GM06990 (cell line): ENCODE data around the gene SHCBP1L.
A peak's percentile ranks its signal among the peaks of the same experiment; 100 is the strongest.

Experiments
- DNase-seq: peaks from one replicate; pipeline ENCODE4 v3.0.0-alpha.2; 2011; ENCODE audit not compliant: insufficient read length; ENCODE audit errors: extremely low read depth
- H3K27me3 ChIP-seq: replicated peaks from 2 replicates; pipeline ENCODE4 v1.6.0; 2011; ENCODE audit warnings: low read length; ENCODE audit not compliant: control insufficient read depth, insufficient read depth
- H3K36me3 ChIP-seq: 2 replicates; pipeline ENCODE4 v1.5.1; 2011; ENCODE audit warnings: low read length; ENCODE audit not compliant: control insufficient read depth, insufficient read depth
- H3K4me3 ChIP-seq: replicated peaks from 2 replicates; pipeline ENCODE4 v1.5.1; 2011; ENCODE audit warnings: low read depth, mild to moderate bottlenecking, control low read depth, low read length
- TF ChIP-seq, protein P1 (sequence below): IDR thresholded peaks from 2 replicates; pipeline ENCODE4 v1.5.1; 2011; ENCODE audit warnings: low read length, control low read depth, mild to moderate bottlenecking, inconsistent platforms; ENCODE audit not compliant: insufficient read depth, poor library complexity, severe bottlenecking

Gene SHCBP1L

DNA sequence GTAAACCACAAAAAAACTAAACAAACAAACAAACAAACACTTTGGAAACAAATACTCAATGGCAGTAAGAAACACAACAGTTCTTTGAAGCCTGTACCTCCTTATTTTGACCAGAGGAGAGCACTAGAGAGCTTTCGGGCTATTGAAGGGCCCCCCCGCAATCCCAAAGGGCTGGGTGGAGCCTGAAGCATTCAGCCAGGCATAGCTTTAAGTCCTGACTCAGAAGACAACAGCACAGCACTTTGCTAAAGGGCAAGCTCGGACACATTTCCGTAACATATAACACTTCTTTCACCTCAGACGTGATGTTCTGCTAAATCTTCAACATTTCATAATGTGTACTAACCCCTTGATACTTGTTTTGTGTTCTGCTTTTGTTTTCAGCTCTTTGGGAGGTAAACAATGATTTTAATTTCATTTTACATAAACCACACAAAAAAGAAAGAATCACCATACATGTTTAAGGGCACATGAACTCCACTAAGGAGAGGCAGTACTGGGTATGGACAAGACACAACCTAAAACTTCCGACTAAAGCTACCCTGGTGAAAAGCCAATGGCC is 9.7 kb upstream of the SHCBP1L start:
- peak; percentile 30 for DNase-seq
- Histone ChIP-seq H3K36me3 (no peaks in the 10 kb centered on the region), H3K4me3 (peak overlapping the region; percentile 44), H3K27me3 (no peaks in the 10 kb centered on the region)
- TF ChIP-seq, protein P1, sequence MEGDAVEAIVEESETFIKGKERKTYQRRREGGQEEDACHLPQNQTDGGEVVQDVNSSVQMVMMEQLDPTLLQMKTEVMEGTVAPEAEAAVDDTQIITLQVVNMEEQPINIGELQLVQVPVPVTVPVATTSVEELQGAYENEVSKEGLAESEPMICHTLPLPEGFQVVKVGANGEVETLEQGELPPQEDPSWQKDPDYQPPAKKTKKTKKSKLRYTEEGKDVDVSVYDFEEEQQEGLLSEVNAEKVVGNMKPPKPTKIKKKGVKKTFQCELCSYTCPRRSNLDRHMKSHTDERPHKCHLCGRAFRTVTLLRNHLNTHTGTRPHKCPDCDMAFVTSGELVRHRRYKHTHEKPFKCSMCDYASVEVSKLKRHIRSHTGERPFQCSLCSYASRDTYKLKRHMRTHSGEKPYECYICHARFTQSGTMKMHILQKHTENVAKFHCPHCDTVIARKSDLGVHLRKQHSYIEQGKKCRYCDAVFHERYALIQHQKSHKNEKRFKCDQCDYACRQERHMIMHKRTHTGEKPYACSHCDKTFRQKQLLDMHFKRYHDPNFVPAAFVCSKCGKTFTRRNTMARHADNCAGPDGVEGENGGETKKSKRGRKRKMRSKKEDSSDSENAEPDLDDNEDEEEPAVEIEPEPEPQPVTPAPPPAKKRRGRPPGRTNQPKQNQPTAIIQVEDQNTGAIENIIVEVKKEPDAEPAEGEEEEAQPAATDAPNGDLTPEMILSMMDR: peak; percentile 84

DNA sequence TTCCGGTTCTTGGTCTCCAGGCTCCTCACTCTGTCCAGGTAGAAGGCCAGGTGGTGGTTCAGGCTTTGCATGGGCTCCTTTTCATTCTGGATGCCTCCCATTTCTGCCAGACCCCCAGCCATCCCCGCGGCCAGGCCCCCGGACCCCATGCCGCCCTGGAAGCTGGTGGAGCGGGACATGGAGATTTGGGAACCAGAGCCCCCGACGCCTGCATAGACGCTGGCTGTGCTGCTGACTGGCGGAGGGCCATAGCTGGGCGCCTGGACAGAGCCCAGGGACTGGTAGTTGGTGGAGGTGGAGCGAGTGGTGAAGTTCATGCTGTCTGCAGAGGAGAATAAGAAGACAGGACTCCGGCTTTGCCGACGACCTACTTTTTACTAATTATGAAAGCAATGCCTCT is 7.1 kb upstream of the SHCBP1L start:
- TF ChIP-seq, protein P1: no peak
- no peak for DNase-seq
- H3K27me3 ChIP-seq: no peaks in the 10 kb centered on the region

DNA sequence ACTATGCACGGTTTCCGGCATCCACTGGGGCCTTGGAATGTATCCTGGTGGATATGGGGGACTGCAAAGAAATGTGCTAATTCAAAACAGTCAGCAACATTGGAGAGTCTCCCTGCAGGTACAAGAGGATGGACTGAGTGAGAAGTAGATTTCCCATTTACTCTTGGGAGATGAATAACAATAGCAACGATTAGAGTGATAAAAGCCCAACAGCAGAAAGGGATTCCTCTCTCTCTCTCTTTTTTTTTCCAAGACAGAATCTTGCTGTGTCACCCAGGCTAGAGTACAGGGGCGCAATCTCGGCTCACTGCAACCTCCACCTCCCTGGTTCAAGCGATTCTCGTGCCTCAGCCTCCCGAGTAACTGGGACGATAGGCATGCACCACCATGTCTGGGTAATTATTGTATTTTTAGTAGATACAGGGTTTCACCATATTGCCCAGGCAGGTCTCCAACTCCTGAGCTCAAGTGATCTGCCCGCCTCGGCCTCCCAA is 5.0 kb upstream of the SHCBP1L start:
- no peak for DNase-seq
- TF ChIP-seq, protein P1: no peak
- H3K36me3 ChIP-seq: no peaks in the 10 kb centered on the region
- no peak overlapping the region for H3K4me3 ChIP-seq
- H3K27me3 ChIP-seq: no peaks in the 10 kb centered on the region

More for the DNA sequence above, 7.1 kb upstream of the SHCBP1L start:
- Histone ChIP-seq H3K36me3 (no peaks in the 10 kb centered on the region), H3K4me3 (no peak overlapping the region)

DNA sequence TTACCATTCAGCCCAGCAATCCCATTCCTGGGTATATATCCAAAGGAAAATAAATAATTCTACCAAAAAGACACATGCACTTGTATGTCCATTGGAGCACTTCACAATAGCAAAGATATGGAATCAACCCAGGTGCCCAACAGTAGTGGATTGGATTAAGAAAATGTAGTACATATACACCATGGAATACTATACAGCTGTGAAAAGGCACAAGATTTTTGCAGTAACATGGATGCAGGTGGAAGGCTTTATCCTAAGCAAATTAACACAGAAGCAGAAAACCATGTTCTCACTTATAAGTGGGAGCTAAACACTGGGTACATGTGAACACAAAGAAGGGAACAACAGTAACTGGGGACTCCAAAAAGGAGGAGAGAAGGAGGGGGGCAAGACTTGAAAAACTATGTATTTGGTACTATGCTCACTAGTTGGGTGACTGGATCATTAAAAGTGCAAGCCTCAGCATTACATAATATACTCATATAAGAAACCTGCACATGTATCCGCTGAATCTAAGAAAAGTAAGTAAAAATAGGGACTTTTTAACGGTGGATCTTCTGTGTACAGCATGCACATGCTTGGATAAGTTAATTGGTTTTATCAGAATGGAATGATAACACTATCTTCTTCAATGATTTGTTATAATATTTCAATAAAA is 3.9 kb upstream of the SHCBP1L start:
- H3K4me3 ChIP-seq: no peak overlapping the region
- TF ChIP-seq, protein P1: no peak
- no peaks in the 10 kb centered on the region for H3K36me3 ChIP-seq
- no peak for DNase-seq
- no peaks in the 10 kb centered on the region for H3K27me3 ChIP-seq

DNA sequence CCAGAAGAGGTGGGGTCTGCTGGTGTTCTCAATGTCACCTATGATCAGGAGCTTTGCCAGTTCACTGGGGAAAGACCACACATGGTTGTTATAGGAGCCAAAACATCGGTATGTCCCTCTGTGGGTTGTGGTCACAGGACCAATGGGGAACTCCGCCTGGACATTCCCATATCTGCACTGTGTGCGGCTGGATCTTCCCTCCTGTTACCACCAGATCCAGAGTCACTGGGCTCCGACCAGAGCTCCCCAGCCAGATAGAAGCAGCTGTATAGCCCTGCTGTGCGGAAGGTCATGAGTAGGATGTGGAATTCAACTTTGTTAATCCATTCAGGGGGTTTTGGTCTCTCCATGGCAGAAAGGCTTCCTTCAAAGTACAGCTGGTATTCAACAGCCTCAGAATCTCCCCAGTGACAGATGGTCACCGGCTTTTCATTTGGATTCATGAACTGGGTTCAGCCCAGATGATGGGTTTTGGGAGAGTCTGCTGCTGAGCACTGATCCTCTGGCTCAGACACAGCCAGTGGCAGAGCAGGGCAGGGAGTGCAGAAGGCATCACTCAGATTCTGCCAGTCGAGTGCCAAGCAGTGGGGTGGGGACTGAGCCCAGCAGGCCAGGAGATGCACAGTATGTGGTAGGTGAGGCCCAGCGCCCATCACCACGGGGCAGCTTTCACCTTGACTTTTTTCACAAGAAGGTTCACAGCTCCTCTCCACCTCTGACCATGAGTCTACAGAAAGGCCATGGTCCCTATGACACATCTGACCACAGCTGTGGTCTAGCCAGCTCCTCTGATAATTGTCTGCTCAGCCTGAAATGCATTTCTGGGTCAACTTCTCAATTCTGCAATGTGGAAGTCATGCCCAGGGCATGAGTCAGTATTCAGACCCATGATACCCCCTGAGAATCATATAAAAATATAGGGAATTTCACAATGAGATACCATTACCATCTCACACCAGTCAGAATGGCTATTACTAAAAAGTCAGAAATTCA is 2.9 kb upstream of the SHCBP1L start:
- TF ChIP-seq, protein P1: no peak
- no peak for DNase-seq
- no peaks in the 10 kb centered on the region for H3K36me3 ChIP-seq
- no peaks in the 10 kb centered on the region for H3K27me3 ChIP-seq
- H3K4me3 ChIP-seq: no peak overlapping the region
